C4-2B (cell line): Measurements from ENCODE around the gene MAB21L3.

Source experiments
- CTCF ChIP-seq: fragments of 450-650 bp; conservative IDR thresholded peaks from 2 replicates; pipeline ENCODE4 v1.5.1; 2017; ENCODE audit warnings: mild to moderate bottlenecking
- ZFX ChIP-seq: fragments of 450-650 bp; IDR thresholded peaks from 2 replicates; pipeline ENCODE4 v1.6.1; 2017

- no peak for TF ChIP-seq CTCF
- no peak for TF ChIP-seq ZFX
Observed at GRCh38 chr1:116087628-116088027, 23.6 kb upstream of the MAB21L3 start.
